ENCODE results near the gene OR4K17.
"Not testable (repeated sequence)": the region's sequence is repeated elsewhere in the genome, so short reads cannot be mapped to it uniquely, and the experiment has no call there.

OR4K17 gene, protein sequence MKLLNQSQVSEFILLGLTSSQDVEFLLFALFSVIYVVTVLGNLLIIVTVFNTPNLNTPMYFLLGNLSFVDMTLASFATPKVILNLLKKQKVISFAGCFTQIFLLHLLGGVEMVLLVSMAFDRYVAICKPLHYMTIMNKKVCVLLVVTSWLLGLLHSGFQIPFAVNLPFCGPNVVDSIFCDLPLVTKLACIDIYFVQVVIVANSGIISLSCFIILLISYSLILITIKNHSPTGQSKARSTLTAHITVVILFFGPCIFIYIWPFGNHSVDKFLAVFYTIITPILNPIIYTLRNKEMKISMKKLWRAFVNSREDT

DNA sequence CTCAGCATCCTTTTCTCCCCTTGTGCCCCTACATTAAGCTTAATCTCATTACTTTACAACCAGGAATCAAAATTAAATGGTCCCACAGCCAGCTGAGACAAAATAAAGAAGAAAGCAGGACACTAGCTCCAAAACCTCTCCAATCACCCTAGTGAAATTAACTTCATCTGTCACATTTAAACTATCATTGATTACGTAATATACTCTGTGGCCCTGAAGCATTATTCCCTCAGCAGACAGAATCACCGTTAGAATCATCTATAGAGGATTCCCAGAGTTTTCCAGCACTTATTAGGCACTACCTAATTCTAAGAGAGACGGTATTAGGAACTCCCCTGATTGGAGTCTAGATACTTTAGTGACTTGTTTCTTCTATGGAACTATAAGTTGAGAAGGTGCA is at the start of gene OR4K17:
OR4K17 (plus strand) TSS at position 302 of the 400 bp plus-strand sequence. CDS start 6,761 bp downstream, outside the sequence.
- DNase-seq = no peak

DNA sequence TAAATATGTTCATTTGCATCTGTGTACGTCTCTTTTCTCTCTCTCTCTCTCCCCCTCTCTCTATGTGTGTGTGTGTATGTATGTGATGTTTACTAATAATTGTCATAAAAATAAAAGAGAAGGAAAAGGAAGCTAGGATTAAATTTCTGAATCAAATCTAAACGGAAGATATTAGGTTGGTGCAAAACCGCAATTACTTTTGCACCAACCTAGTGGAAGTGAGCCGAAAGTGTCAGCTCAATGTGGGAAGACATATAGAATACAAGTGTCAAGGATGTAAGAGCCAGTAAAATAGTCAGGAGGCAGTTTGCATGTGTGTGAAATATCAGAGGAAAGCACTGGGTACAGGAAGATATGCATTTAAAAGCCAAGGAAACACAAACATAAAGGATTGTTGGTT is 18.5 kb upstream of the OR4K17 start:
- DNase-seq = no peak

DNA sequence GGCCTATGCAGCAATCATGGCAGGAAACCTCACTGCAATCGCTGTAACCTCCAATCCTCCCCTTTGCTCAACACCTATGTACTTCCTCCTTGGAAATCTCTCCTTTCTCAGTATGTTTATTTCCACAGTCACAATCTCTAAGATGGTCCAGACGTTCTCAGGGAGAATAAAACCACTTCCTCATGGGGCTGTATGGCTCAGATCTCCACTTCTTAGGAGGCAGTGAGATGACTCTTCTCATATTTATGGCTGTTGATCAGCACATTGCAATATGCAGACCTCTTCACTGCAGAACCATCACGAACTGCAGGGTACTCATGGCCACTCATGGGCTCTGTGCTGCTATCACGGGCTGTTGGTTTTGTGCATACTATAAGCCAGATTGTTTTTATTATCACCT is 17.1 kb upstream of the OR4K17 start:
- no peak for DNase-seq

DNA sequence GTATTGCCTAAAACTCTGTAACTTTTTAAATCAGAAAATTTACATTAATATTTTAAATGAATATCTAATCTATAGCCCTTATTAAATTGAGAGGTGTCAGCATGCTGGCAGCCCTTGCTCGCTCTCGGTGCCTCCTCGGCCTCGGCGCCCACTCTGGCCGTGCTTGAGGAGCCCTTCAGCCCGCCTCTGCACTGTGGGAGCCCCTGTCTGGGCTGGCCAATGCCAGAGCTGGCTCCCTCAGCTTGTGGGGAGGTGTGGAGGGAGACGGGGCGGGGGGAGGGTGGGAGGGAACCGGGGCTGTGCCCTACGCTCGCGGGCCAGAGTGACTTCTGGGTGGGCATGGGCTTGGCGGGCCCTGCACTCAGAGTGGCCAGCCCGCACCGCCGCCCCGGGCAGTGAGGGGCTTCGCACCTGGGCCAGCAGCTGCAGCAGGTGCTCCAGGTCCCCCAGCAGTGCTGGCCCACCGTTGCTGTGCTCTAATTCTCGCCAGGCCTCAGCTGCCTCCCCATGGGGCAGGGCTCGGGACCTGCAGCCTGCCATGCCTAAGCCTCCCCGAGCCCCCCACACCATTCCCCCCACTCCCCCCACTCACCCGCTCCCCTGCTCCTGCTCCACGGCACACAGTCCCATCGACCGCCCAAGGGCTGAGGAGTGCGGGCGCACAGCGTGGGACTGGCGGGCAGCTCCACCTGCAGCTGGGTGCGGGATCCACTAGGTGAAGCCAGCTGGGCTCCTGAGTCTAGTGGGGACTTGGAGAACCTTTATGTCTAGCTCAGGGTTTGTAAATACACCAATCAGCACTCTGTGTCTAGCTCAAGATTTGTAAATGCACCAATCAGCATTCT is 11.4 kb upstream of the OR4K17 start:
- DNase-seq = not testable (repeated sequence)

DNA sequence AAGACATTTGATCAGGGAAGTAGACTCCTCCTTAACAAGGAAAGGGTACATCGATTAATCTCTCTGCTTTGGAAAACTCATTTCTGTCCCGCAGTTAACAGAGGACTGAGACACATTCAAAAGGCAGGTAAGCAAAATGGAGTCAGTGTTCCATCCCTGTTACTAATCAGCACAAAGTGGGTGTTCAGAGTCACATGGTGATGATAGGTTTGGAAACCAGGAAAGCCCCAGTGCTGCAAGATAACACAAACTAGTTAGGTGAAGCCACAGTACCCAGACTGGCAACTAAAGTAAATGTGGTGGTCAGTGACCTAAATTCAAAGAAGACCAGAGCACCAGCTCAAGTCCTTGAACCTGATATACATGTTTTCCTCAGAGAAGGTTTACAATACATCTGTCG is 1.8 kb downstream of the OR4K17 start:
- no peak for DNase-seq

DNA sequence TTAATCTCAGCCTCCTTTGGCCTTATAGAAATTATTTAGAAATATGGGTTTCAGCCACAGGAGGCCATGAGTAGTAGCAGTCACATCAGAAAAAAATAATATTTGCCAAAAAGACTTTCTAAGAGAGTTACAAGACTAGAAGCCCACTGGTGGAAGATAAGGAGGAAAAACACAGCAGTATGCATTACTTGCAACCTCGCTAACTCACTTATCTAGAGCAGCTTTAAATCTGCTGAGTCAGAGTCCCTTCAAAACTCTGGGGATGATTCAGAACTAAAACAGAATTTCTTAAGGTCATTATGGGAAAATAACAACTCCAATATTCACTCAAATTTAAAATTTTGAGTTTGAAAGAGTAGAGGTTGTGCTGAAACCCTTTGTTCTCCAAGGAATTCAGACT is 6.2 kb downstream of the OR4K17 start:
- DNase-seq = no peak

DNA sequence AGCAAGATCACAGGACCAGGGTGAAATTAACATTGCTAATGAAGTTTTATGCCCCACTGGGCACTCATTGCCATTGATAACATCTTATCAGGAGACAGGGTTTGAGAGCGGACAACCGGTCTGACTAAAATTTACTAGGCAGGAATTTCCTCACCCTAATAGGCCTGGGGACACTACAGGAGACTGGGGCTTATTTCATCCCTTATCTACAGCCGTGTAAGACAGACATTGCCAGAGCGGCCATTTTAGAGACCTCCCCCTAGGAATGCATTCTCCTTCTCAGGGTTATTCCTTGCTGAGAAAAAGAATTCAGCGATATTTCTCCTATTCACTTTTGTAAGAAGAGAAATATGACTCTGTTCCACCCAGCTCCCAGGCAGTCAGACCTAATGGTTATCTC is 8.3 kb downstream of the OR4K17 start:
- DNase-seq = no peak

DNA sequence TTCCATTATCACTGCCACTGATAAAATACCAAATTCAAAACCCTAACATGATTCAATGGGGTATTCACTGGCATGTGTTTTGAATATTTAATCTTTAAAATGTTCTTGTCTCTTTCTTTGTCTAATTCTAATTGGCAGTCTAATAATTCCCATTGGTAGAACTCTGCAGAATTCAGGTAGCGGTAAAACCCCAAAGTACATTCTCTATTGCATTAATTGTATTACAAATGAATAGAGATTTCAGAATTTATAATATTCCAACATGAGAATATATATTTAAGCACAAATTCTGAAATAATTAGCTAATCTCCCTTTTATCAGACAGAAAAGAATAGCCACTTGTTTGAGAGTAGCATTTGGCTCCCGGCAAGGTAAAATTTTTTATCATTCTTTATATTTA is 28.0 kb downstream of the OR4K17 start, which contains the start of gene OR4N5:
OR4N5 (plus strand) TSS at position 301 of the 400 bp plus-strand sequence. CDS start 4,916 bp downstream, outside the sequence.
- DNase-seq = no peak

DNA sequence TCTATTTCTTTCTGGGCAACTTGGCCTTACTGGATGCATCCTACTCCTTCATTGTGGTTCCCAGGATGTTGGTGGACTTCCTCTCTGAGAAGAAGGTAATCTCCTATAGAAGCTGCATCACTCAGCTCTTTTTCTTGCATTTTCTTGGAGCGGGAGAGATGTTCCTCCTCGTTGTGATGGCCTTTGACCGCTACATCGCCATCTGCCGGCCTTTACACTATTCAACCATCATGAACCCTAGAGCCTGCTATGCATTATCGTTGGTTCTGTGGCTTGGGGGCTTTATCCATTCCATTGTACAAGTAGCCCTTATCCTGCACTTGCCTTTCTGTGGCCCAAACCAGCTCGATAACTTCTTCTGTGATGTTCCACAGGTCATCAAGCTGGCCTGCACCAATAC is 33.4 kb downstream of the OR4K17 start:
- DNase-seq = no peak

DNA sequence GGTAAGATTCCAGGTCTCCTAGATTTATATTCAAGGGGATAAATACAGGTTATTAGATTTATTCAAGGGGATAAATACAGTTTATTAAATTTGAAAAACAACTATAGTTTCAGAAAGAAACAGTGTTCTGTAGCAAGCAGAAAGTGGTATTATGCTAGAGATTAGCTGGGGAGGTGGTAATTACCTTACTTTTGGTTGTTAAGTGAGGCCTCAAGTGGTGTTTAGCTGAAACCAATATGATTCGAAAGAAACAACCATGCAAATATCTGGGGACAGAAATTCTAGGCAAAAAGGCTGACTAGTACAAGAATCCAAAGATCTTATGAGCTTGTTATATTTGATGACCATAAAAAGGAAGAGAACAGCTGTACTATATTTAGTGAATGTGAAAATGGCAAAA is 34.3 kb downstream of the OR4K17 start:
- DNase-seq = no peak

DNA sequence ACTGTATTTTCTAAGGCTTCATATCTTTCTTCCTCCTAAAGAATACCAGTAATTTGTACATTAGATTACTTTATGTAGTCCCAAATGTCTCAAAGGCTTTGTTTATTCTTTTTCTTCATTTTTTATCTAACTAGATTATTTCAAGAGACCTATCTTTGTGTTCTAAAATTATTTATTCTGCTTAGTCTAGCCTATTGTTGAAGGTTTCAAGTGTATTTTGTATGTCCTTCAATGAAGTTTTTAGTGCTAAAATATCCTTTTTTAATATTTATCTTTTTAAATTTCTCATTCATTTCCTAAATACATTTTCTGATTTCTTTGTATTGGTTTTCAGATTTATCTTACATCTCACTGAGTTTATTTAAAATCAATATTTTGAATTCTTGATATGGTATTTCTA is 53.9 kb downstream of the OR4K17 start:
- DNase-seq = no peak

DNA sequence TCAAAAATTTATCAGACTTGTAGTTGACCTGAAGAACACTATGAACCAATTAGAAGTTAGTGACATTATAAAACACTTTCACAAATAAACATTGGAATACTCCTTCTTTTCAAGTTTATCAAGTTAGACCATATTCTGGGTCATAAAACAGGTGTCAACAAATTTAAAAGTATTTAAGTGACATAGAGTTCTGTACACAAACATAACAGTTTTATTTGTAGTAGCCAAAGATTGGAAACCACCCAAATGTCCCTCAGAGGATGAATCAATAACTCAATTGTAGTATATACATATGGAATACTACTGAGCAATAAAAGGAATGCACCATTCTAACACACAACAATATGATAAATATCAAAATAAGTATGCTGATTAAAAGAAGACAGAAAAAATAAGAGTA is 56.6 kb downstream of the OR4K17 start:
- no peak for DNase-seq

DNA sequence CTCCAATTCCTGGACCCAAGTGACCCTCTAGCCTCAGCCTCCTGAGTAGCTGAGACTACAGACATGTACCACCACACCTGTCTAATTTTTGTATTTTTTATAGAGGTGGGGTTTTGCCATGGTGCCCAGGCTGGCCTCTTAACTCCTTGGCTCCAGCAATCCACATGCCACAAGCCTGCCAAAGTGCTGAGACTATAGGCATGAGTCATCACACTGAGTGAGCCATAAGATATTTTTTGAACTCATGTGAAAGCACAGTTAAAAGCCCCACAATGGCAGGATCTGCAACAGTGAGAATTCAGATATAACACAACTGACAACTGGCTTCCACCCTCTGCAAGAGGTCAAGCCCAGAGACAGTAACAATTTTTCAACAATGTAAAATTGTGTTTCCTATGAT is 59.3 kb downstream of the OR4K17 start:
- DNase-seq = not testable (repeated sequence)

All from CD4-positive, alpha-beta T cell treated with Interferon alpha-2 for 1 hour (primary cell).